HG02852 (cell line): ENCODE data around the gene FAM13C.
"Not testable (repeated sequence)": the region's sequence is repeated elsewhere in the genome, so short reads cannot be mapped to it uniquely, and the experiment has no call there.

ENCODE experiments used
- ATAC-seq: cut with Tn5 transposase; IDR thresholded peaks from one replicate; pipeline ENCODE4 v1.9.1; 2021; ENCODE audit warnings: mild to moderate bottlenecking, moderate library complexity; ENCODE audit not compliant: unreplicated experiment

Gene FAM13C

GRCh38 chr10:59362144-59362958, at the start of gene FAM13C:
Gene FAM13C (minus strand): TSS chr10:59362549. CDS start chr10:59362460, 89 bp downstream.
- ATAC-seq, result no peak

- no peak for ATAC-seq
Measured at GRCh38 chr10:59405235-59405634, 42.9 kb upstream of the FAM13C start.

- ATAC-seq, result no peak
Measured at GRCh38 chr10:59400214-59400613, 37.9 kb upstream of the FAM13C start.

- not testable (repeated sequence) for ATAC-seq
Measured at GRCh38 chr10:59399329-59399728, 37.0 kb upstream of the FAM13C start.

GRCh38 chr10:59397961-59398360, 35.6 kb upstream of the FAM13C start:
- ATAC-seq, result no peak

- no peak for ATAC-seq
Measured at GRCh38 chr10:59395984-59396383, 33.6 kb upstream of the FAM13C start.

GRCh38 chr10:59393349-59393748, 31.0 kb upstream of the FAM13C start:
- ATAC-seq, result no peak

- no peak for ATAC-seq
Measured at GRCh38 chr10:59391060-59391459, 28.7 kb upstream of the FAM13C start.

- ATAC-seq, result no peak
Measured at GRCh38 chr10:59388671-59388976, 26.3 kb upstream of the FAM13C start.

GRCh38 chr10:59387951-59388670, 25.8 kb upstream of the FAM13C start:
- no peak for ATAC-seq

- no peak for ATAC-seq
Measured at GRCh38 chr10:59384761-59385160, 22.4 kb upstream of the FAM13C start.

- no peak for ATAC-seq
Measured at GRCh38 chr10:59383908-59384307, 21.6 kb upstream of the FAM13C start.

DNA sequence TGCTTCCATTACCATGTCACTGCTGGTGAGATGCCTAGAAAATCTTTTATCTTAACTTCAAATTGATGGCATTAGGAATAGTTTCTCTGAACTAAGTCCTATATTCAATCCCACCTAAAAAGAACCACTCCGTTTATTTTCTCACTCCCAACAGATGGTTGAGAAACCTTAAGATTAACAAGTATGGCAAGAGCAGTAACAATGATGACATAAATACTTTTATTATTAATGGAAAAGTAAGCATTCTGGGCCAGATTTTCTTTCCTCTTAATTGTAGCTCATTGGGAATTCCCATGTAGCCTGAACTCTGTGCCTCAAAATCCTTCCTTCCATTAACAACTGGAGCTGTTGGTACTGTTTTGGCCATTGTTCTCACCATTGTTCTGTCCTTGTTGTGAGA, 21.1 kb upstream of the FAM13C start:
- ATAC-seq, result no peak

- ATAC-seq, result no peak
Measured at GRCh38 chr10:59382831-59383295, 20.5 kb upstream of the FAM13C start.

- ATAC-seq, result no peak
Measured at GRCh38 chr10:59381687-59382086, 19.3 kb upstream of the FAM13C start.

- ATAC-seq, result no peak
Measured at GRCh38 chr10:59376846-59377245, 14.5 kb upstream of the FAM13C start.

- ATAC-seq, result no peak
Measured at GRCh38 chr10:59375990-59376389, 13.6 kb upstream of the FAM13C start.

- no peak for ATAC-seq
Measured at GRCh38 chr10:59374916-59375315, 12.6 kb upstream of the FAM13C start.

- no peak for ATAC-seq
Measured at GRCh38 chr10:59373071-59373470, 10.7 kb upstream of the FAM13C start.

- no peak for ATAC-seq
Measured at GRCh38 chr10:59372543-59372942, 10.2 kb upstream of the FAM13C start.

DNA sequence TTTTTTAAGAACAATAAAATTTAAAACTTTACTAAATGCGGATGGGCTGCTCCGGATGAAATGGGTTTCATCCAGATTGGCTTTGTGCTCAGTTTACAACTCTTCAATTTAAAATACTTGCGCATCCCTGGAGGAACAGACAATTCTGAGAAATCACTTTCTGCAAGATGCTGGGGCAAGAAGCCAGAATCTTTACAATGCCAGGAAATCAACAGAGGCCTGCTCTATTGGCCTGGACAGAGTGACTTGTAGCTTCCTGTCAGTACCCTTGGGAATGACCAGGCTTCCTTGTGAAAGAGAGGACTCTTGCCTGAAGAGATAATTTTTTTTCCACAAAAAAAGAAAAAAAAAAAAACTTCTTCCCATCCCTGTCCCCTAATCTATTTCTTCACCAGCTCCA, 3.9 kb upstream of the FAM13C start:
- no peak for ATAC-seq

DNA sequence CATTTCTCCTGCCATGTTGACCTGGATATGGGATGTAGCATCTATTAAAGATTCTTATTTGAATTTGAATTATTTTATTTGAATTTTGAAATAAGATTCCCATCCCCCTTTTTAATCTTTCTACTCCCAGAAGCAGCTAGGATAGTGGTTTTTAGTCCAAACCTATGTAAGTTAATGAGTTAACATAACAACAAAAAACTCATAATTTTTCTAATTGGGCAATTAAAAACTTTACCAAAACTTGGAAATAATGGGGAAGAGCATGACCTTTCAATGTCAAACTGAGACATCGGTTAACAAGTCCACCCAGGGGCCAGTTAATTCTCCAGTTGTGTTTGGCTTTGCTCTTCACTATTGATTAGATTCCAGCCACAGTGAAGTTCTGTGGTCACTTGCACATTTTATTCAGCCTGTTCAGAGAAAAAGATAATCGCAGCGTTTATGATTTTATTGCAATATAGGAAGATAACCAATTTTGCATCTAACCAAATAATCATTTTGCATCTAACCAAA, 1.2 kb upstream of the FAM13C start:
- ATAC-seq, result no peak
